Neural progenitor cell (in vitro differentiated cells): ENCODE measurements around the gene KRT77. TPM values are rescaled to one million over a fixed set of nuclear protein-coding genes. Genes with fewer than 3 reads are reported as not detected.
"Not testable (repeated sequence)": the region's sequence is repeated elsewhere in the genome, so short reads cannot be mapped to it uniquely, and the experiment has no call there.

Experiments
- DNase-seq: peaks from one replicate; pipeline ENCODE4 v3.0.0-alpha.2; 2016; ENCODE audit warnings: low spot score
- H2AFZ ChIP-seq: fragments of 200-600 bp; sonication (generic); replicated peaks from 2 replicates; pipeline ENCODE4 v1.6.1; 2016; ENCODE audit warnings: antibody characterized with exemption
- H3F3A ChIP-seq: fragments of 200-600 bp; sonication (generic); 2 replicates; pipeline ENCODE4 v1.6.1; 2016; ENCODE audit warnings: antibody characterized with exemption, low read depth
- H3K27ac ChIP-seq: fragments of 200-600 bp; sonication (generic); 2 replicates; pipeline ENCODE4 v1.5.1; 2016; ENCODE audit warnings: mild to moderate bottlenecking
- H3K27me3 ChIP-seq: fragments of 200-600 bp; sonication (generic); 2 replicates; pipeline ENCODE4 v1.6.1; 2016; ENCODE audit warnings: mild to moderate bottlenecking, moderate library complexity
- H3K36me3 ChIP-seq: fragments of 200-600 bp; sonication (generic); 2 replicates; pipeline ENCODE4 v1.5.1; 2016
- H3K4me1 ChIP-seq: fragments of 200-600 bp; sonication (generic); 2 replicates; pipeline ENCODE4 v1.6.1; 2016; ENCODE audit warnings: mixed run types
- H3K4me2 ChIP-seq: fragments of 200-600 bp; sonication (generic); 2 replicates; pipeline ENCODE4 v1.6.1; 2016
- H3K4me3 ChIP-seq: fragments of 200-600 bp; sonication (generic); 2 replicates; pipeline ENCODE4 v1.5.1; 2016
- H3K79me2 ChIP-seq: fragments of 200-600 bp; sonication (generic); 2 replicates; pipeline ENCODE4 v1.6.1; 2016; ENCODE audit warnings: low read depth
- H3K9ac ChIP-seq: fragments of 200-600 bp; sonication (generic); 2 replicates; pipeline ENCODE4 v1.6.1; 2016
- H3K9me3 ChIP-seq: fragments of 200-600 bp; sonication (generic); 2 replicates; pipeline ENCODE4 v1.5.1; 2016; ENCODE audit warnings: low read depth
- H4K20me1 ChIP-seq: fragments of 200-600 bp; sonication (generic); 2 replicates; pipeline ENCODE4 v1.6.1; 2016; ENCODE audit warnings: low read depth
- H3K27ac Mint-ChIP-seq: 3 replicates; pipeline ENCODE4 v1.8.0; 2021; ENCODE audit warnings: mixed read lengths
- H3K27me3 Mint-ChIP-seq: 2 replicates; pipeline ENCODE4 v1.8.0; 2022; ENCODE audit warnings: low read depth, mild to moderate bottlenecking, inconsistent platforms, moderate library complexity, mixed read lengths; ENCODE audit not compliant: insufficient read depth
- H3K36me3 Mint-ChIP-seq: 3 replicates; pipeline ENCODE4 v1.8.0; 2021; ENCODE audit warnings: mixed read lengths
- H3K4me1 Mint-ChIP-seq: 3 replicates; pipeline ENCODE4 v1.8.0; 2021; ENCODE audit warnings: mixed read lengths
- H3K4me3 Mint-ChIP-seq: 3 replicates; pipeline ENCODE4 v1.8.0; 2021; ENCODE audit warnings: mild to moderate bottlenecking, moderate library complexity, mixed read lengths
- H3K9me3 Mint-ChIP-seq: 3 replicates; pipeline ENCODE4 v1.8.0; 2020; ENCODE audit warnings: mixed read lengths
- CTCF ChIP-seq: fragments of 200-600 bp; sonication (generic); IDR thresholded peaks from 2 replicates; pipeline ENCODE4 v1.5.1; 2017; ENCODE audit warnings: antibody characterized with exemption, mild to moderate bottlenecking
- EZH2 ChIP-seq: fragments of 200-600 bp; sonication (generic); IDR thresholded peaks from 2 replicates; pipeline ENCODE4 v1.6.1; 2017; ENCODE audit warnings: antibody characterized with exemption, mild to moderate bottlenecking, moderate library complexity
- EZH2phosphoT487 ChIP-seq: fragments of 200-600 bp; sonication (generic); IDR thresholded peaks from 2 replicates; pipeline ENCODE4 v1.6.1; 2017; ENCODE audit warnings: antibody characterized with exemption
- total RNA-seq: library from RNA; depleted of rRNA; stranded (reverse); fragments of >200 nt; gene quantifications from 2 replicates; pipeline ENCODE4 v1.2.3, GENCODE V29; 2015; ENCODE audit warnings: low replicate concordance

Gene KRT77
- total RNA-seq, 1 donor from 2014 or later = 0.47 TPM

DNA sequence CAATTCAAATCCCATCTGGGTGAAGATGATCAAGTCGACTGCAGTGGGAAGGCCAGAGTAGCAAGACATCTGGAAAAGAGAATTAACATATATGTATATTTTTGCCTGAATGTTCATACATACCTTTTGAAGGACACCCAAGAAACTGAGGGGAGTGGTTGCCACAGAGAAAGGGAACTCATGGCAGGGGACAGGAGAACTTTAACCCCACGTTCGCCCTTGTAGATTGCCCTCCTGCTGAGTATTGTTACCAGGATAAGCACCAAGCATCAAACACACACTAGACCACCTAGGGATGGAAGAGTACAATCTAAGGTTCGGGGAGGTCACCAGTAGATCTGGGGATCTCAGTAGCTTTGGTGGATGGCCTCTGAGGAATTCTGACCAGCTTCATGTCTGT, 32.8 kb downstream of the KRT77 start:
- Histone ChIP-seq H3K9me3 (no peaks in the 10 kb centered on the region), H2AFZ (no peak overlapping the region), H4K20me1 (no peaks in the 10 kb centered on the region), H3K36me3 (no peaks in the 10 kb centered on the region), H3K9ac (no peak overlapping the region), H3K79me2 (no peaks in the 10 kb centered on the region), H3K27me3 (peaks cover 4% of the 10 kb centered on the region), H3K4me1 (no peaks in the 10 kb centered on the region), H3K4me3 (no peak overlapping the region), H3F3A (no peaks in the 10 kb centered on the region), H3K4me2 (no peak overlapping the region), H3K27ac (no peak overlapping the region)
- H3K9me3 Mint-ChIP-seq = no peaks in the 10 kb centered on the region
- H3K27me3 Mint-ChIP-seq = peaks cover 2% of the 10 kb centered on the region
- H3K4me3 Mint-ChIP-seq = no peak overlapping the region
- H3K27ac Mint-ChIP-seq = no peak overlapping the region
- DNase-seq = no peak
- no peak for TF ChIP-seq CTCF
- no peak for TF ChIP-seq EZH2phosphoT487
- TF ChIP-seq EZH2 = no peak
- no peaks in the 10 kb centered on the region for H3K36me3 Mint-ChIP-seq
- H3K4me1 Mint-ChIP-seq = no peaks in the 10 kb centered on the region

DNA sequence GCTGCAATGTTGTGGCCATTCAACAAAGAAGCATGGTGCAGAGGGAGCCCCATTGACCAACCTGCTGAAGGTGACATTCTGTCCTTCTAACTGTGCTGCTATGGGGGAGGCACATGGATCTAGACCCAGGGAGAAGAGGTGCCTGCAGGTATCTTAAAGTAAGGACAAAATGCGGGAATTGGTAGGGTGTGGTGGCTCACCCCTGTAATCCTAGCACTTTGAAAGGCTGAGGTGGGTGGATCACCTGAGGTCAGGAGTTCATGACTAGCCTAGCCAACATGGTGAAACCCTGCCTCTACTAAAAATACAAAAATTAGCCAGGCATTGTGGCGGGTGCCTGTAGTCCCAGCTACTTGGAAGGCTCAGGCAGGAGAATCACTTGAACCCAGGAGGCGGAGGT, 33.4 kb downstream of the KRT77 start:
- H3K4me3 ChIP-seq, H3K79me2 ChIP-seq, H3F3A ChIP-seq, DNase-seq, H3K27ac ChIP-seq, H3K4me2 ChIP-seq, H3K4me1 ChIP-seq, H3K9ac ChIP-seq, H3K9me3 ChIP-seq, H4K20me1 ChIP-seq, H3K27ac Mint-ChIP-seq, H3K27me3 ChIP-seq, H3K36me3 ChIP-seq, H3K4me3 Mint-ChIP-seq, H3K36me3 Mint-ChIP-seq, H2AFZ ChIP-seq, H3K9me3 Mint-ChIP-seq, H3K27me3 Mint-ChIP-seq, H3K4me1 Mint-ChIP-seq: not testable (repeated sequence)

DNA sequence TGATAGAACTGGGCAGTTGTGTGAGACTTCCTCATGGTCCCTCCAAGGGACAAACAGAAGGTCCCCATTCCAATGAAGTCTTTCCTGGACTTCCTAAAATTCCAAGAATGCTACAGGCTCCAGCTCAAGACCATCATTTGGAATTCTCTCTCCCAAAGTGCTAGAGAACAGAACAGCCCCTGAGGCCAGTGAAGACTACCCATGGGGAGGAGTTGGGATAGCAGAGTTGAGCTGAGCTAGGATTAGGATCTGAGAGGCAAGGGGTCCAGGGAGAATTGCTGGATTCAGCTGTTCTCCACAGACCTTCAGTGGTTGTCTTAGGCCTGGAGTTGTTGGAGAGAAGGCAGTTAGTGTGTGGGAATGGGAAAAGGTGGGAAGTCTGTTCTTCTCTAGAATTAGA, 33.9 kb downstream of the KRT77 start:
- H3K27me3 ChIP-seq = peaks cover 2% of the 10 kb centered on the region

DNA sequence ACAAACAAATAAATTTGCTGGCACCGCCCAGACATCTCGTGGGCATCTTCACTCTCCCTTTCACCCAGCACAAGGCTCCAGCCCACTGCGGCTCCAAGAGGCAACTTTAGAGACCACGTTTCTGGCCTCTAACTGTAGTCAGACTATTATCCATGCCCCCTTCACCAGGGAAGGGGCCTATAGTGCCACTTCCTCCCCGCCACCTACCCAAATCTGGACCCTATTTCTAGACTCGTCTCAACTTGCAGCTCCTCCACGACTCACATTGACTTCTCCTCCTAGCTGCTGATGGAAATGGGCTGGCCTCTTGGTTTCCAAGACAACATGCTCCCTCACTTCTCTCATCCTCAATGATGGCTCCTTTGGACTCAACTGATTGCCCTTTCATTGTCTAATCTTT, 35.4 kb downstream of the KRT77 start:
- Mint-ChIP-seq H3K27me3 (peaks cover 2% of the 10 kb centered on the region), H3K9me3 (no peaks in the 10 kb centered on the region), H3K4me3 (no peak overlapping the region), H3K4me1 (no peaks in the 10 kb centered on the region), H3K27ac (no peak overlapping the region), H3K36me3 (no peaks in the 10 kb centered on the region)
- Histone ChIP-seq H3K27me3 (no peaks in the 10 kb centered on the region), H3K4me2 (no peak overlapping the region), H3K79me2 (no peaks in the 10 kb centered on the region), H4K20me1 (no peaks in the 10 kb centered on the region), H3K9me3 (no peaks in the 10 kb centered on the region), H3K4me3 (no peak overlapping the region), H3K4me1 (no peaks in the 10 kb centered on the region), H3K27ac (no peak overlapping the region), H3K9ac (no peak overlapping the region), H3K36me3 (no peaks in the 10 kb centered on the region), H2AFZ (no peak overlapping the region), H3F3A (no peaks in the 10 kb centered on the region)
- TF ChIP-seq CTCF (no peak), EZH2phosphoT487 (no peak), EZH2 (no peak)
- DNase-seq = no peak

More for the DNA sequence above, 33.9 kb downstream of the KRT77 start:
- Mint-ChIP-seq H3K9me3 (no peaks in the 10 kb centered on the region), H3K4me3 (no peak overlapping the region), H3K4me1 (no peaks in the 10 kb centered on the region), H3K27me3 (peaks cover 2% of the 10 kb centered on the region), H3K27ac (no peak overlapping the region), H3K36me3 (no peaks in the 10 kb centered on the region)
- Histone ChIP-seq H3K36me3 (no peaks in the 10 kb centered on the region), H3F3A (no peaks in the 10 kb centered on the region), H2AFZ (no peak overlapping the region), H3K4me2 (no peak overlapping the region), H3K9ac (no peak overlapping the region), H4K20me1 (no peaks in the 10 kb centered on the region), H3K27ac (no peak overlapping the region), H3K9me3 (no peaks in the 10 kb centered on the region), H3K4me3 (no peak overlapping the region), H3K79me2 (no peaks in the 10 kb centered on the region), H3K4me1 (no peaks in the 10 kb centered on the region)
- TF ChIP-seq EZH2phosphoT487 = no peak
- DNase-seq = no peak
